Activated CD4-positive, CD25-positive, alpha-beta regulatory T cell treated with anti-CD3 and anti-CD28 coated beads, Interleukin-2, amount 50 U/mL, for 16 hours (primary cell): ENCODE results near the gene KRTAP10-3.

Source experiments
- DNase-seq: peaks from one replicate; pipeline ENCODE4 v3.0.0-alpha.2; 2020; ENCODE audit warnings: low read depth, low spot score

Gene KRTAP10-3

DNA sequence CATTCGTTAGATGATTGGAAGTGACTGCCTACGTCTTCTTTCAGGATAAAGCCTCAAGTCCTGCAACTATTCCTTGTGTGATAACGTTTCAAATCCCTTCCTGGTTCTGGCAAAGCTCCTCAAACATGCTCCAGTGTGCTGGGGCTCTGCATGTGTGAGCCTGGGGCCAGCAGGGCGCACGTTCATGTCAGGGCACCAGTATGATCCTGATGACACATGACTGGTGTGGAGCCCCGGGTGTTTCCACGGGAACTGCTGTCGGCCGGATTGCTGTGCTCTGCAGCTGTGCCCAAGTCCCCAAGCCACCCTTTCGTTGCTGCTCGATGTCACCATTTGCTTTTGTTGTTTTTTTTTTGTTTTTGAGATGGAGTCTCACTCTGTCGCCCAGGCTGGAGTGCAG lies 39.9 kb downstream of the KRTAP10-3 start:
- DNase-seq: no peak

DNA sequence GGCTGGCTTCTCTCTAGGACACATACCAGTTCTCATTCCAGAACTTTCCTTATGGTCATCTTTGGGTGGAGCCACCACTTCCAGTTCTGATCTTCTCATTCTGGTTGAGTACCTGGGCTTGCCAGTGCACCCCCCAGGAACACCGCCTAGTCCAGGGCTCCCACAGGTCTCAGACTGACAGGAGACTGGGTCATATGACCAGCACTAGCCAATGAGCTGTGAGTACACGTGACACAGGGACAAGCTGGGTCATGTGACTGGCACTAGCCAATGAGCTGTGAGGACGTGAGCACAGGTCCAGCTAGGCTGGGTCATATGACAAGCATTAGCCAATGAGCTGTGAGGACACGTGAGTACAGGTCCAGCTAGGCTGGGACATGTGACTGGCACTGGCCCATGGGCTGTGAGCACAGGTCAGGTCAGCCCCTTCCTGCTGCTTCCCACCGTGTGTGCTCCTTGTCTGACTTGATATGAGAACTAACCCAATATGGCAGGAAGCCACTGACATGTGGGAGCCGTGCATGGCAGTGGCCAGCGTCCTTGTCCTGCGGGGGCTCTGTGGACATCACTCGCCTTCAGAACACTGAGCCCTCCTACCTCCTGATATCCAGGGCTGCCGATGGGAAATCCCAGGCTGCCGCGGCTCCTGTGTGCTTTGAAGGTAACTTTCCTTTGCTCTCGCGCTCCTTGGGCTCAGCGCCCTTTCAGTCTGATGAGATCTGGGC lies 41.3 kb downstream of the KRTAP10-3 start:
- no peak for DNase-seq

DNA sequence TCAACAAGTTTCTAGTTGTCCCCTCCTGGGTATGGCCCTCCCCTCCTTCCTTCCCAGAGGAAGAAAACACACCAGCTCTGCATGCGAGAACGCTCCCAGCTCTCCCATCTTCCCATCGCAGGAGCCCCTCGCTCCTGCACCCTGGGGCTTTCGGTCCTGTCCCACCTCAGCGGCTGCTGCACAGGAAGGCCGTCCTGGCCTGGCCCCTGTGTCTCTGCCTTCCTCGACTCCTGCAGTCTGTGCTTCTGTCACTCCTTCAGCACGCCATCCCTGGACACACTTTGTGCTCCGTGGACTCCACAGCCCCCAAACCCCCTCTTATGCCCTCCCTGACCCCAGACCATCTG lies 41.8 kb downstream of the KRTAP10-3 start:
- no peak for DNase-seq

DNA sequence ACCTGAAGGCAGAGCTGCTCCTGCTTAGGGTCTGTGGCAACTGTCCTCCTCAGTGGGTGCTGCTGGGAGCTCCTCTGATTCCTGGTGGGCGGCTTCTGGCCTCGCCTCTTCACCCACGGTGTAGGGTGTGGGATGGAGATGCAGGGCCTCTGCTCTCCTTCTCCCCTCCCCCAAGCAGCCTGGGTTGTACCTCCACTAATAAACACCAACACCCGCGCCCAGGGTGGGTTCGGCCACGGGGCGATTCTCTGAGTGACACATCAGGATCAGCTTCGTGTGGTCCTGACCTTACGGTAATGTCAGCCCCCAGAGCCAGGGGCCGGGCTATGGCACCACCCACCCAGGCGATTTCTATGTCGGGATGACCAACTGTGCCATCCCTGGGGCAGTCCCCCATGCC lies 42.3 kb downstream of the KRTAP10-3 start:
- DNase-seq: no peak

DNA sequence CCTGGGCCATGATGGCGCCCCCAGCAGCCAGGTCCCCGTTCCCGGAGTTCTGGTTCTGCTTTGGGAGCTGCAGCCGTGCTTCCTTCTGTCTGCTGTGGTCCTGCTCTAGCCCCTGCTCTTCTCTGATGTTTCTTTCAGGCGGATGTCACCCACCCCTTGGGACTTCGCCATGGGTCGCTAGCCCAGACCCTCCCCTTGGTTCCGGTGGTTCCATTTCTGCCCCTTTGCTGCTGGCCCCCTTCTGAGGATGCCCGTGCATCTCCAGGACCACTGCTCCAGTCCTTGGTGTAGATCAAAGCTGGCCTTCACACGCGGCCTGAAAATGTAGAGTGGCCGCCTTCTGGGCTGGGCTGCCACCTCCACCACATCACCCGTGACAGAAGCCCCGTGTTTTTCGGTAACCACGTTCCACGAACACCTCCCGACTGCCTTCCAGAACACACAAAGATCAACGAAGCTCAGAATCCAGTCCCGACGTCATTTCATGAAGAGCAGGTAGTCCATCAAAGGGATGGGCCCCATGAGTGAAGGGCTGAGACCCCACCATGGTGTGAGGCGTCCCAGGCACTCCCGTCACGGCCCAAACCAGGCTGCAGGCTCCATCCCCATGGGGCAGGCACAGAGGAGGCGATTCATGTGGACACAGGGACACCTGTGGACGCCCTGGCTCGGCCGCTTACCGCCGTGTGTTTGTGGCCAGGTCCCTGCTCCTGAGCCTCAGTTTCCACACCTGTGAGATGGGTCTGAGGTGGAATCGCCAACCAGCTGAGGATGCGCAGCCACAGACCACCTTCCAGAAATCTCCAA lies 43.0 kb downstream of the KRTAP10-3 start:
- DNase-seq: no peak

DNA sequence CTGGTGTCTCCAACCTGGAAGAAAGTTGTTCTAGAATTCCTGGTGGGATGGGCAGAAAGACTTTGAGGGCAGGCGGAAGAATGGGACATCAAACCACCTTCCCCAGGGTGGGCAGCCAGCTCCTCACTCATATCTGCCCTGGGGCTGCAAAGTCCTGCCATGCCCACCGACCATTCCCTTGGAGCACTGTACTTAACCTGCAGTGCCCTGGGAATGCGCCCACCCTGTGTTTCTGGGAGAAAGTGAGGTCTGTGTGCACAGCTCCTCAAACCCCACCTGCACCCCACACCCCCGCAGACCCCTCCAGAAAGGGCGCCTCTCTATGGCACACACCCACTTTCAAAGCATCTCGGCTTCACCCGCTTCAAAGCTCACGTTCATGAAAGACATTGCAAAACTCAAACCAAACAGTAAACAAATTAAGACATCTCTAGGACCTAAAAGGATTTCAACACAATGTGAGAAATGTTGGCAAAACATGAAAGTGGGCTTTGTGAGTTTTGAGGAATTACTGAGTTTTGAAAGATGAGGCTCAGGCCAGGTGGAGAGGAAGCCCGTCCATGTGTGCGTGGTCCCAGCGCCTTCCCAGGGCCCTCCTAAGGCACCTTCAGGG lies 43.7 kb downstream of the KRTAP10-3 start:
- no peak for DNase-seq

DNA sequence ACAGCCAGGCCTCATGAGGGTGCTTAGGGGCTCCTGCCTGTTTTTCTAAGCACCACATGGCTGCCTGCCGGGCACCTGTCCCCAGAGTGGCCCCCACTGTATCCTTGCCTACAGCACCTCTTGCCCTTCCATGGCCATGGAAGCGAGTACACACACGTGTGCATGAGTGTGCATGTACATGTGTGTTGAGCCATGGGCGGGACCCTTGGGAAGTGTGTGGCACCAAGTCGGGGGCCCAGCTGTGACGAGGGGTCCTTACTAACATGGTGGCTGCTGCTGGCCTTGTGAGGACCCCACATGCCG lies 44.4 kb downstream of the KRTAP10-3 start:
- no peak for DNase-seq

DNA sequence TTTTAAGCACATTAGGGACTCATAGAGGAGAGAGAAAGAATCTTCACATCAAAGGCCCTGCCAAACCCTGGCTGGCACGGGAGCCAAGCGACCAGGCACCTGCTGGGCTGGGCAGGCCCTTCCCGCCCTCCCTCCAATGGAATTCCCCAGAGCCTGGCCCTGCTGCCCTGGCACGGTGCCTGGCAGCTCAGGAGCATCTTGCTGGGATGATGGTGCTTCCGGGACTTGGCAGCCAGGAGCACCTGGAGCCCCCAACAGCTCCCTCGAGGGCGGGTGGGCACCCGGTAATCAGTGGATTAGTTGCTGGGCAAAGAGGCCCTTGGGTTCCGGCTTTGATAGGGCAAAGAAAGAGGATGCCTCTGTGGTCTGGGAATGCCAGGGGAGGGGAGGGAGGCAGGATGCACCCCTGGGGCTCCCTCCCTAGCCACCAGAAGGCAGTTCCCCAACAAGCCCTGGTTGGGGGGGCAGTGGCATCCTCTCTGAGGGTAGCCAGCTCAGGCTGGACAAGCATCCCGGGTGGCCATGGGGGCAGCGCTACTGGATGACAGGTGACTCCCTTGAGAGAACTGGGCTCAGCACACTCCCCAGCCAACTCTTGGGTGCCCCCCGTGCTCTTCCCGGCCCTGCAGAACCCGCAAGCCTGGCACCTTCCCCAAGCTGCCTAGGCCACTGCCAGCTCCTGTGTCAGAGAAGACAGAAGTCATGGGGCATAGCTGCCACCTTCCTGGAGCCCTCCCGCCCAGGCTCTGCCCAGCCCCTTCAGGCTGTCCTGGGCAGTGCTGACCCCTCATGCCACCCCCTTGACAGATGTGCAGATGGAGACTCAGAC lies 45.0 kb downstream of the KRTAP10-3 start:
- no peak for DNase-seq

DNA sequence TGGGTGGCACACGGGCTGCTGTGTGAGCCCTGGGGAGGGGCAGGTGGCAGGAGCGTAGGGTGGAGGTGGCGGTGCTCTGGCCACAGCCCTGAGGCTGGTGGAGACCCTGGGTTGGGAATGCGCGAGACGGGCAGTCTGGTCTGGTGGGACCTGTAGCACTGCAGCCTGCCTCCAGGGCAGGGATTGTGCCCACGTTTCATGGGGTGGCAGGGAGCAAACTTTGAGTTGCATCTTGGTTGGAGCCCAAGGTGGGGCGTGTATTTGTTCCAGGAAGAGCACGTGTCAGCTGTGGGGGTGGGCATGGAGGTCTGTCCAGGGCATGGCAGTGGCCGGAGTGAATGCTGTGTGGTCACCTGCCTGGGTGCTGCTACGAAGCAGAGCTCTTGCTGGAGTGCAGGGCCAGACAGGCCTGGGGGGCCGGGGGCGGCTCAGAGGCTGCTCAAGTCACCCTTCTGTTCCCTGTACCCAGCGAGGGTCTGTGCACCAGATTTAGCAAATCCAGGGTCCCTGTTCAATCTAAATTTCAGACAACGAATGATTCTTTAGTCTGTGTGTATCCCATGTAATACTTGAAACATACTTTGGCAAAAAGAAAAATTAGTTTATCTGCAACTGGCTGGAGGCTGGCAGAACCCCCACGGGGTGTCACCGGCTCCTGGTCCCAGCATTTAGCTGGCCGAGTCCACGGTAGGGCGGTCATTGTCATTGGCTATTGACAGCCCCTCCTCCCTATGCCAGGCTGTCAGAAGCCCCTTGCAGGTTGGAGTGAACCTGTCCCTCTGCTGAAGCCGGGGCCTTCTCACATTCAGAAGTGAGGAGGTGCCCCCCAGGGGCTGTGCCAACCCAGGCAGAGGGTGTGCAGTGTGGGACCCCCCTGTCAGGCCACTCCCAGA lies 45.9 kb downstream of the KRTAP10-3 start:
- DNase-seq: no peak

DNA sequence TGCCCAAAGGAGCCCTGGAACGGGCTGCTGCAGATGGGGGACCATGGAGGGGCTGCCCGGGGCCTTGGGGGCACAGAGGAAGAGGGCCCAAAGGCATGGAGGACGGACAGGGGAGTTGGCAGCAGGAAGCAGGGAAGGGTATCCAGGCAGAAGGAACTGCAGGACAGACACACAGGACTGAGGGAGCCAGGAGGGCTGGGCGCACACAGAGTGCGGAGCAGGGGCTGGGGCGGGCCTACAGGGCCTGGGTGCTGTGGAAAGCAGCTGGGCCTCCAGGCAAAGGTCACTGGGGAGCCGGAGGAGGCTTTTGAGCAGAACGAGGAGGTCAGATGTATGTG lies 46.7 kb downstream of the KRTAP10-3 start:
- no peak for DNase-seq

DNA sequence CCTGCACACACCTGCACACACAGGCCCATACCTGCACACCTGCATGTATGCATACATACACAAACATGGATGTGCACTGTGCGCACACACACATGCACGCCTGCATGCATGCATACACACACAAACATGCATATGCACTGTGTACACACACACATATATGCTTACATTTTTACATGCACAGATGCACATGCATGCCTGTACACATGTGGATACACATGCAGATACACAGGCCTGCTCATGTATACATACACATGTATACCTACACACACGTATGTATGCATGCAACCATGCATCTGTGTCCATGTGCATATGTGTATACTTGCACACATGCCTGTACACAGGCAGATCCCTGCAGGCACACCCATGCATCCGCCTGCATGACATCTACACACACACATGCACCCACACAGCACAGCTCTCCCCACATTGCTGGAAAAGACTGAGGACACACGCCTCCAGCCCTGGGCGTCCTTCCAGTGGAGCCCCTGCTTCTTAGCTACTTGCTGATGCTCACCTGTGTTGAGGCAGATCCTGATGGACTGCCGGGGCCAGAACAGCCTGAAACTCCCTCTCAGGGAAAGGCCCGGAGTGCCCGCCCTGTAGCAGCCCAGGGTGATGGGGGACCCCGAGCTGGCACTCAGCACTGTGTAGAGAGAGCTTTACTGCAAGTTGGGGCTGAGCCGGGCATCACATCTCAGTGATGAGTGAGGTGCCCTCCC lies 47.2 kb downstream of the KRTAP10-3 start:
- no peak for DNase-seq

DNA sequence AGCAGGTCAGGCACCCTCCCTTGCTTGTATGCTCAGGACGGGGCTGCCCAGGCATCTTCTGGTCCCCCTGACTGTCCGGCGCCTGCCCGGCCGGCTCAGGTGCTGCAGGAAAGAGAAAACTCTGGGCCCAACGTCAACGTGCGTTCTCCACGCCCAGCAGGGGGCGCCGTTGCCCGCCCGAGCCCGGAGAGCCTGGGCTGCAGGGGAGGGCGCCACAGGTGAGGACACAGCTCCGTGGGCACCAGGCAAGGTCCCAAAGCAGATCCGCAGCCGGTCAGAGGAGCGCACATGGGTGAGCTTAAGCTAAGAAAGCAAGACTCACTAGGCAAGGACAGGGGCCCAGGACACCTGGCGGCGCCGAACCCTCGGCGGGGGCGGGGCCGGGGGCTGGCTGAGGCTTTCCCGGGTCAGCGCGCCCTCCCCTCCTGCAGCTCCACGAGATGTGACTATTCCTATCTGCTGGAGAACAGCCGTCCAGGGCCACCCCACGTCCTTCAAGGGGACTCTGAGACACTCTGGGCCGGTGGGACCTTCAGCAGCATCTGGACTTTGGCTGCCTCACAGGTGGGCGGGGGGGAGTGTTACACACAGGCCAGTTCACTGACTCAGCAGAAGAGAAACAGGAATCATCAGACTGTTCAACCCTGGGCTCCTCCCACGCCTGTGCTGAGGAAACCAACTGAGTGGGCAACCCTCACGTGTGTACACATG lies 47.9 kb downstream of the KRTAP10-3 start:
- DNase-seq: peak; percentile 59

DNA sequence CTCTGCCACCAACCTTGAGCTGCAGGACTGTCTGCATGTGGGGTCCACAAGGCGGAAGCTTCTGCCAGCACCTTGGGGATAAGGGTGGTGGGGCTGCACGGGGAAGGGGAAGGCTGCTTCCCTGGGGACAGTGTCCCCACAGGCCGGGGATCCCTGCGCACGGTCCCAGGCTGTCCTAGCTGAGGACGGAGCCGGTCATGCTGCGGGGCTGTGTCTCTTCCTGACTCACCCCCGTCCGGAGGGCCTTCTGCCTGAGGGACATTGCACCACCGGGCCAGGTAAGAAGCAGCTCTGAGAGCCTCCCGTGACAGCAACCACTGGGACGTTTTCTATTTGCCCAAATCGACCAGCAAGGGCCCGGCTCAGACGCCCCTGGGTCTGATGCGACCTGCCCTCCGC lies 48.5 kb downstream of the KRTAP10-3 start:
- no peak for DNase-seq

DNA sequence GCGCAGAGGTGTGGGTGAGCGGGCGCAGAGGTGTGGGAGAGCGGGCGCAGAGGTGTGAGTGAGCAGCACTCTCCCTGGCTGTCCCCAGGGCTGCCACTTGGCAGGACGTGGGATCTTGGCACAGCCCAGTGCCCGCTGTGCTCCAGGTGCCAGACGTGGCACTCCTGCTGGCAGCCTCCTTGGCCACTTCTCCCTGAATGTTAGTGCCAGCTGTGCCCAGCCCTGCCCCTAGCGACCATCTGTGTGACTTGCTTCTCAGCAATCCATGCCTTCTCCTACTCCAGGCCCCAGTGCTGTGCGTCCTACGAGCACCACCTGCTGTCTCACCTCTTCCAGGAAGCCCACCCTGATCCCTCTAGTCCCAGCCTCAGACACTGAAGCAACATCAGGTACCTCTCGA lies 49.1 kb downstream of the KRTAP10-3 start:
- no peak for DNase-seq

DNA sequence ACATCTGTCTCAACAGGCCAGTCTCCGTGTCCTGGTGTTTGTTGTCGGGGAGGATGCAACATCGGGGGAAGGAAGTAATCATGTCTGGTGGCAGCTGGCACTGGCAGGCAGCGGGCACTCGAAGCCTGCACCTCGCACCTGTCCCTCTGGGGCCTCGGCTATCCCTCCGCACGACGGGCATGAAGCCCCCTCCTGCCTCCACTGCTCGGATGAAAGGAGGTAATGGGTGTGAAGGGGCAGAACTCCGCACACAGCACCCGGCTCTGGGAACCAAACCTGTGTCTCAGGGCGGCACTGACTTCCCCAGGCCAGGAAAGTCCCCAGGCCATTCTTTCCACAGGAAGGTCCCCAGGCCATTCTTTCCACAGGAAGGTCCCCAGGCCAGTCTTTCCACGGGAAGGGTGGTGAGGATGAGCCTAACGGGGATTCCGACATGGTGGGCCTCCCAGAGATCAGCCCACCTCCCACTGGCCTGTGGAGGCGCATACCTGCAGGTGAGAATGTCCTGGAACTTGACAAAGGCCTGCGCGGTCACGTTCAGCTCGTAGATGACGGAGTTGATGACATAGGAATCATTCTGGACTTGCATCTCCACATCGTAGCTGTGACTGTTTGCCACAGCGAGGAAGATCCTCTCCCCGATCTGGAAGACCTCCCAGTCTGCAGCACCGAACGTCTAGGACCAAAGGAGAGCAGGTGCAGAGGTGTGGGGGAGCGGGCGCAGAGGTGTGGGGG lies 49.7 kb downstream of the KRTAP10-3 start:
- DNase-seq: no peak

DNA sequence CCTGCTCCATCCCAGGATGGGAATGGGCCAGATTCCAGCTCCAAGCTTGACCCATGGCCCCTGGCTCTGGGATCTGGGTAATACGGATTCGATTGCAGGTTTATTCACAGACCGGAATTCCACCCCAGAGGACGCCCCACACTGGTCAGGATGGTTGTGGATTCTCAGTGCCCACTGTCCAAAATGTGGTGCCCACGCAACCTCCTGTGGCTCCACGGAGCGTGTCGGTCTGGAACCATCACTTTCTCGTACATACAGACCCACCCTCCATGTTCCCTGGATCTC lies 50.2 kb downstream of the KRTAP10-3 start:
- no peak for DNase-seq
